H54 (cell line): ENCODE results near the gene SEC23A.
"Not testable (repeated sequence)": the region's sequence is repeated elsewhere in the genome, so short reads cannot be mapped to it uniquely, and the experiment has no call there.

Experiments
- DNase-seq: peaks from one replicate; pipeline ENCODE4 v3.0.0; 2011; ENCODE audit warnings: low spot score, mixed read lengths; ENCODE audit not compliant: insufficient read length
- FAIRE-seq: peaks from 3 replicates; lab custom pipeline; 2011; peaks lifted over from hg19 to GRCh38; lab: Jason Lieb, UNC
- POLR2A ChIP-seq: IDR thresholded peaks from 2 replicates; pipeline ENCODE4 v1.6.1; 2011; ENCODE audit warnings: low read depth, mild to moderate bottlenecking, low read length

SEC23A gene

GRCh38 chr14:39102969-39103957 lies at the start of gene SEC23A:
Gene SEC23A, minus strand, starts transcription at chr14:39103235. Its CDS starts 7,117 bp downstream, at chr14:39096118.
- FAIRE-seq = peak; percentile 6
- peak; percentile 55; the same call in 1 of the 2 replicates for TF ChIP-seq POLR2A
- peak; percentile 48 for DNase-seq

- FAIRE-seq (no peak), DNase-seq (no peak)
These were observed 42.4 kb upstream of the SEC23A start for GRCh38 chr14:39145266-39145966.

GRCh38 chr14:39143226-39143625 lies 40.2 kb upstream of the SEC23A start:
- not testable (repeated sequence) for DNase-seq, FAIRE-seq

More at GRCh38 chr14:39145266-39145966, 42.4 kb upstream of the SEC23A start:
- TF ChIP-seq POLR2A = no peak

GRCh38 chr14:39141623-39142022 lies 38.6 kb upstream of the SEC23A start:
- FAIRE-seq, DNase-seq: not testable (repeated sequence)

GRCh38 chr14:39140170-39140569 lies 37.1 kb upstream of the SEC23A start:
- FAIRE-seq (no peak), DNase-seq (no peak)
- TF ChIP-seq POLR2A = no peak

- no peak for TF ChIP-seq POLR2A
- FAIRE-seq = no peak
- no peak for DNase-seq
These were observed 35.4 kb upstream of the SEC23A start for GRCh38 chr14:39138440-39138839.

GRCh38 chr14:39137835-39138234 lies 34.8 kb upstream of the SEC23A start:
- not testable (repeated sequence) for FAIRE-seq, DNase-seq

- no peak for FAIRE-seq
- DNase-seq = no peak
- TF ChIP-seq POLR2A = no peak
These were observed 19.5 kb upstream of the SEC23A start for GRCh38 chr14:39122330-39123138.

- FAIRE-seq (peak; percentile 96), DNase-seq (peak; percentile 79)
- TF ChIP-seq POLR2A = peak; percentile 83
These were observed 11.2 kb upstream of the SEC23A start, which contains the start of gene GEMIN2 for GRCh38 chr14:39114073-39114838. Gene GEMIN2, plus strand, starts transcription at chr14:39114323. Its CDS starts 16 bp downstream, at chr14:39114339.

- FAIRE-seq (no peak), DNase-seq (no peak)
- no peak for TF ChIP-seq POLR2A
These were observed 10.6 kb upstream of the SEC23A start for GRCh38 chr14:39113685-39114072.

GRCh38 chr14:39109893-39110715 lies 7.1 kb upstream of the SEC23A start:
- no peak for FAIRE-seq
- no peak for TF ChIP-seq POLR2A
- DNase-seq = no peak

GRCh38 chr14:39108791-39109190 lies 5.8 kb upstream of the SEC23A start:
- no peak for FAIRE-seq
- no peak for DNase-seq
- no peak for TF ChIP-seq POLR2A
